Cardiac muscle cell (in vitro differentiated cells and primary cell): ENCODE data around the gene TPO. TPM values are rescaled to one million over a fixed set of nuclear protein-coding genes. Genes with fewer than 3 reads are reported as not detected.

ENCODE experiments used
- DNase-seq, 2 donors: peaks; one replicate each; pipeline versions ENCODE4 v3.0.0 to v3.0.0-alpha.2; 2010 to 2017; ENCODE audit warnings: low read depth in 1 of 2, low spot score in 1 of 2
- H3K27ac ChIP-seq: fragments of 200-600 bp; sonication (generic); 2 replicates; pipeline ENCODE4 v1.5.1; 2016
- H3K27me3 ChIP-seq: fragments of 200-600 bp; sonication (generic); 2 replicates; pipeline ENCODE4 v1.6.0; 2016; ENCODE audit warnings: control low read depth
- H3K36me3 ChIP-seq: fragments of 200-600 bp; sonication (generic); 2 replicates; pipeline ENCODE4 v1.5.1; 2016; ENCODE audit warnings: control low read depth
- H3K4me1 ChIP-seq: fragments of 200-600 bp; sonication (generic); 2 replicates; pipeline ENCODE4 v1.8.1; 2017; ENCODE audit warnings: low read depth, mild to moderate bottlenecking, mixed run types
- H3K4me3 ChIP-seq: fragments of 200-600 bp; sonication (generic); 2 replicates; pipeline ENCODE4 v1.5.1; 2016; ENCODE audit warnings: mild to moderate bottlenecking
- H3K9me3 ChIP-seq: fragments of 200-600 bp; sonication (generic); 2 replicates; pipeline ENCODE4 v1.5.1; 2017; ENCODE audit warnings: low read depth, mild to moderate bottlenecking, control low read depth
- polyA plus RNA-seq: library from polyadenylated mRNA; unstranded; fragments of >200 nt; fragmentation: Nextera tagmentation; extraction: Ambion mirVana; gene quantifications from 2 replicates; pipeline ENCODE4 v1.2.1, GENCODE V29; 2016
- total RNA-seq: library from RNA; depleted of rRNA; stranded (reverse); fragments of >200 nt; gene quantifications from 2 replicates; pipeline ENCODE4 v1.2.3, GENCODE V29; 2016
- TF ChIP-seq, protein P1 (sequence below): IDR thresholded peaks from 2 replicates; pipeline ENCODE4 v1.5.1; 2012; ENCODE audit warnings: low read depth, mild to moderate bottlenecking, low read length

The TPO gene
- total and polyA plus RNA-seq, 2 experiments from 2014 or later = 0.46 to 0.71 TPM

DNA sequence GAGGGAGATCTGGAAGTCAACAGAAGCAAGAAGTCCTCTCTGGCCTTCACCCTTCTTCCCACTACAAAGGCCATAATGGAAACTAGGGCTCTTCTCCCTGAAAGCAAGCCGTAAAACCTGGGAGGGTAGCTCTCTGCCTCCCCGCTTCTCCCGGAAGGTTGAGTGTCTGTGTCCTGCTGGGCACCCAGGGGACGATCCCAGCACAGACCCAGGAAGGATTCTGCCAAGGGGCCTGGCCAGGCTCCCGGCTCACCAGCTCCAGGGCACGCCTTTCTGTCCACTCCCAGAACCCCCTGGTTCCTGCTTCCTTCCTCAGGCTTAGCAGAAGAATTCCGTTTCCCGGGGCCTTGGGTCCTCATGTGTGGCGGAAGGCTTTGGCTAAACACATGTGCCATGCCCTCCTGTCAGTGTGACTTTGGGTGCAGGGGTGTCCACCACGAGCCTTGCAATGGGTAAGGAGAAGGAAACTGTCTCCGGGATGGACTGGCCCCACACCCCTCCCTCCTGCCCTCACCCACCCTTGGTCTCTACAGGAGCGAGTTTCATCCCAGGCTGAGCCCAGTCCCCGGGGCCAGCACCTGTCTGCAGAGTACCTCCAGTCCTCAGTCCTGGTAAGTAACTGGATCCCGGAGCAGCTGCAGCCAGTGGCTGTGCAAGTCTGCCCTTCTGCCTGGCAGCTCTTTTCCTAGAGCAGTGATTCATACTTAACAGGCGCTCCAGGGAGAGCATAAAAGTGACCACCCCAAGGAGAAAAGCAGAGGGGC lies 135.8 kb downstream of the TPO start:
- Histone ChIP-seq H3K36me3 (no peaks in the 10 kb centered on the region), H3K27ac (no peak overlapping the region), H3K4me3 (no peak overlapping the region), H3K4me1 (no peaks in the 10 kb centered on the region), H3K9me3 (no peaks in the 10 kb centered on the region), H3K27me3 (peaks cover 40% of the 10 kb centered on the region)
- no peak for DNase-seq
- TF ChIP-seq, protein P1, sequence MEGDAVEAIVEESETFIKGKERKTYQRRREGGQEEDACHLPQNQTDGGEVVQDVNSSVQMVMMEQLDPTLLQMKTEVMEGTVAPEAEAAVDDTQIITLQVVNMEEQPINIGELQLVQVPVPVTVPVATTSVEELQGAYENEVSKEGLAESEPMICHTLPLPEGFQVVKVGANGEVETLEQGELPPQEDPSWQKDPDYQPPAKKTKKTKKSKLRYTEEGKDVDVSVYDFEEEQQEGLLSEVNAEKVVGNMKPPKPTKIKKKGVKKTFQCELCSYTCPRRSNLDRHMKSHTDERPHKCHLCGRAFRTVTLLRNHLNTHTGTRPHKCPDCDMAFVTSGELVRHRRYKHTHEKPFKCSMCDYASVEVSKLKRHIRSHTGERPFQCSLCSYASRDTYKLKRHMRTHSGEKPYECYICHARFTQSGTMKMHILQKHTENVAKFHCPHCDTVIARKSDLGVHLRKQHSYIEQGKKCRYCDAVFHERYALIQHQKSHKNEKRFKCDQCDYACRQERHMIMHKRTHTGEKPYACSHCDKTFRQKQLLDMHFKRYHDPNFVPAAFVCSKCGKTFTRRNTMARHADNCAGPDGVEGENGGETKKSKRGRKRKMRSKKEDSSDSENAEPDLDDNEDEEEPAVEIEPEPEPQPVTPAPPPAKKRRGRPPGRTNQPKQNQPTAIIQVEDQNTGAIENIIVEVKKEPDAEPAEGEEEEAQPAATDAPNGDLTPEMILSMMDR = no peak

- H3K27ac ChIP-seq = no peak overlapping the region
- TF ChIP-seq, protein P1 = no peak
- no peak for DNase-seq
- H3K36me3 ChIP-seq = no peaks in the 10 kb centered on the region
- H3K9me3 ChIP-seq = no peaks in the 10 kb centered on the region
- H3K4me1 ChIP-seq = no peaks in the 10 kb centered on the region
- peaks cover 45% of the 10 kb centered on the region for H3K27me3 ChIP-seq
- H3K4me3 ChIP-seq = no peak overlapping the region
Observed at GRCh38 chr2:1550076-1550475, 136.8 kb downstream of the TPO start.

DNA sequence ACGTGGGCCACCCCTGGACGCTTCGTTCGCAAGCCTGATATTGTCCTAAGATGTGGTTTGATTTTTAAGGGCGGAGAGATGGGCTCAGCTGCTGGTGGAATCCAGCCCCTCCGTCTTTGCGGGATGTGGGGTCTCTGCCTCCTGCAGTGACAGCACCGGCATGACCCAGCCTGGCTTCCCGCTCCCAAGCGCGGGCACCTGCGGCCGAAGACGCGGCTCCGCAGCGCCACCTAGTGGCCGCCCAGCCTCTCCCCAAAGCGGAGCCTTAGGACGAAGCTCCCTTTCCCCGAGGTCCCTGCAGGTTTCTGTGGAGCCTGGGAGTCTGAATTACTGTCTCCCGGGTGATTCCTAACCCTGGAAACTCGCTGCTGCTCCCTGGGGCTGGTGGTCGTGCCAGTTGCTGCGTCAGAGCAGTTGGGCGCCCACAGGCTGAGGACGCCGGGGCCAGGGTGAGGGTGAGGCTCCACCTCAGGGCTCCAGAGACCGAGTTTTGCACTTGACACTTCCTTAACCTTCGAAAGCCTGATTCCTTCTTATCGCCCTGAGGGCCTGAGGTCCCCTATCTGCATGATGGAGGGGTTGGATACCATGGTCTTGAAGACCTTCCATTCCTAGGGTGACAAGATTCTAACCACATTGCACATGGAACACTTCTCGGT lies 137.5 kb downstream of the TPO start:
- Histone ChIP-seq H3K27me3 (peaks cover 45% of the 10 kb centered on the region), H3K4me3 (no peak overlapping the region), H3K4me1 (no peaks in the 10 kb centered on the region), H3K27ac (no peak overlapping the region), H3K9me3 (no peaks in the 10 kb centered on the region), H3K36me3 (no peaks in the 10 kb centered on the region)
- peak; percentile 55 to 80 for DNase-seq
- TF ChIP-seq, protein P1 = peak; percentile 93

DNA sequence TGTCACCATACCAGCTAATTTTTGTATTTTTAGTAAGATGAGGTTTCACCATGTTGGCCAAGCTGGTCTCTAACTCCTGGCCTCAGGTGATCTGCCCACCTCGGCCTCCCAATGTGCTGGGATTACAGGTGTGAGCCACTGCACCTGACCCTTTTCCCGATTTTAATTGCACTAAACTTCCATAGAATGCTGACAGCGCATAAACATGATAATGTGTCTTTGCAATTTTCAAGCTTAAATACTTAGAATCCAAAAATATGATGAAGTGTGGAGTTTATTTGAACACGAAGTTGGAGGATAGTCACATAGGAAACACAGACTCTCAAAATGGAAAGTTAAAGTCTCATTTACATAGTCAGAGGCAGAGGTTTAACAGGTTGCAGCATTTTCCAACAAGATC lies 138.6 kb downstream of the TPO start:
- no peaks in the 10 kb centered on the region for H3K36me3 ChIP-seq
- H3K27me3 ChIP-seq = peaks cover 45% of the 10 kb centered on the region
- H3K4me1 ChIP-seq = no peaks in the 10 kb centered on the region
- H3K9me3 ChIP-seq = no peaks in the 10 kb centered on the region
- DNase-seq = no peak
- H3K27ac ChIP-seq = no peak overlapping the region
- H3K4me3 ChIP-seq = no peak overlapping the region
- TF ChIP-seq, protein P1 = no peak

DNA sequence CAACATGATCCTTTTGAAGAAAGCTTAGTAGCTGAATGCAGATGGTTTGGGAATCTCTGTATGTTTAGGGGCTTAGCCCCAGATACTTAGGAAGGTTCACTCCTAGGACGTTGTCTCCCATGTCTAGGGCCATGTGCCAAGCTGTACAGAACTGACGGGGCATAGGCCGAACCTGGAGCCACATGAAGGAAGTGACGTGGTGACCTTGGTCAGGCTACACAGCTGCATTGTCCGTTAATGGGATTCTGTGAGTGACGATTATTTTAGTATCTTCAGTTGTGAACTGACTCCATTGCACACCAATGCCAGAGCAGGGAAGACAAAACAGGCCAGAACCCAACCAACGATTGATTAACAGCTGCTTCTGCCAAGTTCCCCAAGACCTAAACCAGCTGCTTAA lies 139.3 kb downstream of the TPO start:
- DNase-seq = no peak
- no peaks in the 10 kb centered on the region for H3K9me3 ChIP-seq
- H3K27ac ChIP-seq = no peak overlapping the region
- H3K4me3 ChIP-seq = no peak overlapping the region
- no peaks in the 10 kb centered on the region for H3K36me3 ChIP-seq
- TF ChIP-seq, protein P1 = no peak
- no peaks in the 10 kb centered on the region for H3K4me1 ChIP-seq
- peaks cover 45% of the 10 kb centered on the region for H3K27me3 ChIP-seq
